ENCODE data around the gene DENND4A.

DNA sequence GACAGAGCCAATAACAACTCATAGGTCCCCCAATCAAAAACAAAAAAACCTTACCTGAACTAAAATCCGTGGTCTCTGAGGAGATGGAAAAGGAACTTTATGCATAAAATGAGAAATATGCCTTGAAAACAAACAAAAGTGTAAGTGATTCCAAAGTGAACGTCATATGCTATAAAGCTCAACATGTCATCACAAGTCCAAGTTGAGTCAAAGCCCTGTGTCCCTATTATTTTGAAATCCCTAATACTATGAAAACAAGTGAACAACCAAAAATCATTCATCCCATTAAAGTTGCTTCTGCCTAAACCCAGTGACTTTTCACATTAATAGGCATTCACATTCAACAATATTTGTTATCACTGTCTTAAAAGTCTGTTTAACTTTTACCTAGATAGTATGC is 59.4 kb downstream of the DENND4A start:
- TF ChIP-seq CTCF (IDR thresholded peaks at IDR 0.05 in 2 of 3, conservative IDR thresholded peaks at IDR 0.05 in 1 of 3; ENCODE audit: control insufficient read depth in 2 of 3, extremely low read depth in 1 of 3, insufficient read depth in 1 of 3, low read depth in 3 of 3, low read length in 3 of 3) (no peak), ZNF274 (IDR thresholded peaks at IDR 0.05; ENCODE audit: insufficient read depth, insufficient read length) (no peak), POLR2AphosphoS5 (IDR thresholded peaks at IDR 0.05; ENCODE audit: low read length) (no peak), SP1 (IDR thresholded peaks at IDR 0.05; ENCODE audit: low read depth, low read length) (no peak), SUPT20H (IDR thresholded peaks at IDR 0.05; ENCODE audit: borderline replicate concordance, control insufficient read depth, low read depth, low read length) (no peak), CEBPB (IDR thresholded peaks at IDR 0.05; ENCODE audit: borderline replicate concordance in 1 of 2, low read depth in 2 of 2, low read length in 2 of 2) (no peak), RB1 (IDR thresholded peaks at IDR 0.05; ENCODE audit: borderline replicate concordance) (no peak), RAD21 (IDR thresholded peaks at IDR 0.05; ENCODE audit: insufficient read depth, low read depth, low read length) (no peak), EZH2 (IDR thresholded peaks at IDR 0.05; ENCODE audit: borderline replicate concordance, control insufficient read depth, low read depth, low read length) (no peak), EGR1 (IDR thresholded peaks at IDR 0.05; ENCODE audit: borderline replicate concordance in 1 of 2, low read depth in 2 of 2, low read length in 2 of 2) (no peak), EP300 (IDR thresholded peaks at IDR 0.05; ENCODE audit: borderline replicate concordance in 1 of 2, control insufficient read depth in 1 of 2, low read depth in 2 of 2, low read length in 2 of 2) (no peak), RAD51 (IDR thresholded peaks at IDR 0.05) (no peak), SPI1 (IDR thresholded peaks at IDR 0.05; ENCODE audit: borderline replicate concordance, insufficient read depth, low read depth, low read length) (no peak)
- TF ChIP-seq, protein P1, sequence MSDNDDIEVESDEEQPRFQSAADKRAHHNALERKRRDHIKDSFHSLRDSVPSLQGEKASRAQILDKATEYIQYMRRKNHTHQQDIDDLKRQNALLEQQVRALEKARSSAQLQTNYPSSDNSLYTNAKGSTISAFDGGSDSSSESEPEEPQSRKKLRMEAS (IDR thresholded peaks at IDR 0.05; ENCODE audit: low read depth, low read length), result no peak

All from GM12878 (cell line).